D341Med (cell line): Measurements from ENCODE around the gene TTC16.
"Not testable (repeated sequence)": the region's sequence is repeated elsewhere in the genome, so short reads cannot be mapped to it uniquely, and the experiment has no call there.

Experiments
- DNase-seq: peaks from one replicate; pipeline ENCODE4 v3.0.0; 2012; ENCODE audit warnings: low spot score

TTC16 gene

DNA sequence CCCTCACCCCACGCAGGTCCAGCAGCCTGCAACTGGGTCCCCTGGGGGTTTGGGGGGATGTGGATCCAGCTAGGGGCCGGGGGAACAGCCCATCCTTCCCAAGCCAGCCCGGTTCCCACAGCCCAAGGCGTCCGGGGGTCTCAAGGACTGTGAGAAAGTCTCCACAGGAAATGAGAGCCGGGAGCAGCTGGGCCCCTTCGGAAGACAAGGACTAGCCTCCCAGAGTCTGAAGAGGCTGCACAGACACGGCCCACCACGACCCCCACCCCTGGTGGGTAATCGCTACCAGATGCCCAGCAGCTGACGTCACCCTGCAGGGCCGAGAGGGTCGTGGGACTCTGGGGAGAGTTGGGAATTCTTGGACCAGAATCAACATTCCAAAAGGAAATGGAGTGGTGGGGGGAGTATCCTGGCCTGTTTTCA lies 52.0 kb downstream of the TTC16 start:
- no peak for DNase-seq

DNA sequence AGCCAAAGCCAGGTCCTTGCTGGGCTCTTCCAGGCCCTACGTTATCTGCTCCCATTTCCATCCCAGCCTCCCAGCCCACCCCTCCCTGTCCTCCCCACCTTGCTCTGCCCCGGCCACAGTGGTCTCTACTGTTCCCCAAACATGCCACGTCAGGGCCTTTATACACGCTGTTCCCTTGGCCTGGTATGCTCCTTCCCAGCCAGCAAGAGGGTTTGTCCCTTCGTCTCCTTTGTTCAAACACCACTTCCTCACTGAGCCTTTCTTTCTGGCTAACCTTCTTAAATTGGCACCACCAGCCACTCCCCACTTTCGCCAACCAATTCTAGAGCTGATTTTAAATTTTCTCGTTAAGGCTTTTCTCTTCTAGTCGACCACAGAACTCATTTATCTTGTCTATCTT lies 52.8 kb downstream of the TTC16 start:
- DNase-seq = no peak

DNA sequence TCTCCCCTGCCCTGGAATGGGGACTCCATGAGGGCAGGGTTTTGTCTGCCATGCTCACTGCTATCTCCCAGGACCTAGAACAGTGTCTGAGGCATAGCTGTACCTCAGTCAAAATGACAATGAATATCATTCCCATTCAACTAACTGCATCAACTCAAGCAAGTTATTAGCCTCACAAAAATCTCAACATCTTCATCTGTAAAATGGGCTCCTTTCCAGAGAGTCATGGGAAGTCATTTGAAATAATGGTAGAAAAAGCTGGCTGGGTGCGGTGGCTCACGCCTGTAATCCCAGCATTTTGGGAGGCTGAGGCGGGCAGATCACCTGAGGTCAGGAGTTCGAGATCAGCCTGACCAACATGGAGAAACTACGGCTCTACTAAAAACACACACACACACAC lies 53.2 kb downstream of the TTC16 start:
- no peak for DNase-seq

DNA sequence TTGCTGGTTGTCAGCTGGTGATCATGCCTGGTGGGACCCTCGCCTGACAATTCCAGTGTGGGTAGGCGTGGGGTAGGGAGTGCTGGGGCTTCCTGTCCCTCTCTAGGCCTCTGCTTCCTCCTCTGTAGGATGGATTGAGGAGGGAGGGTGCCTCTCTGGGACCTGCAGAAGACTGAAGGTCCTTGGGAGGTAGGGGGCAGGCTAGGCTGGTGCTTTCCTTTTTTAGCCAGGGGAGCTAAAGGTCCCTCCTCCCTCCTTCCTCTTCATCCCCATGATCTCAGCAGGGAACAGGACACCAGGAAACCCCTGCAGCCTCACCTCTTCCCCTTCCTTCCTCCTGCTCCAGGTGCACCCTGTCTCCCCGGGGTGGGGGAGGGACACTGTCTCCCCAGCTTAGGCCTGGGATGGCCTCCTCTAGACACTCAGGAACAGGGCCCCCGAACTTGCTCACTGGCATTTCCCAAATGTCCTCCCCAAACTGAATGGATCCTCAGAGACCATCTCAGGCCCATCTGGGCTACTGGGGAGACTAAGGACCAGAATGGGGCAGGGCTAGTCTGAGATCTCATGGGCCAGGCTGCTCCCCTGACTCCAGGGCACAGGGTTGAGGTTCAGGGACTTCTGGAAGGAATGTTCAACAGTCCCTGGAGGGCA lies 54.2 kb downstream of the TTC16 start:
- DNase-seq = no peak

DNA sequence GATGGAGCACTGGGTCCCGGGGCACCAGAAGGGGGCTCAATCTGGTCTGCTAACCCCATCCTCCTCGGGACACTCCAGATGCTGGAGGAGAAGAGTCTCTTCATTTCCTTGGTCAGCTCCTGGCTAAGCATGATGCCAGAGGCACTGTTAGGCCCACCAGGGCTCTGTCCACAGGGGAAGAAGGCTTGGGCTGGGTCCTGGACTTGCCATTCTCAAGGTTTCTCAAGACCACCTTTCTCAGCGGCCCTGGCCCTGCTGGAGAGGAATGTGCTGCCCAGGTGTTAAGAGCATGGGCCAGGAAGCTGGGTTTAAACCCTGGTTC lies 54.7 kb downstream of the TTC16 start:
- no peak for DNase-seq

DNA sequence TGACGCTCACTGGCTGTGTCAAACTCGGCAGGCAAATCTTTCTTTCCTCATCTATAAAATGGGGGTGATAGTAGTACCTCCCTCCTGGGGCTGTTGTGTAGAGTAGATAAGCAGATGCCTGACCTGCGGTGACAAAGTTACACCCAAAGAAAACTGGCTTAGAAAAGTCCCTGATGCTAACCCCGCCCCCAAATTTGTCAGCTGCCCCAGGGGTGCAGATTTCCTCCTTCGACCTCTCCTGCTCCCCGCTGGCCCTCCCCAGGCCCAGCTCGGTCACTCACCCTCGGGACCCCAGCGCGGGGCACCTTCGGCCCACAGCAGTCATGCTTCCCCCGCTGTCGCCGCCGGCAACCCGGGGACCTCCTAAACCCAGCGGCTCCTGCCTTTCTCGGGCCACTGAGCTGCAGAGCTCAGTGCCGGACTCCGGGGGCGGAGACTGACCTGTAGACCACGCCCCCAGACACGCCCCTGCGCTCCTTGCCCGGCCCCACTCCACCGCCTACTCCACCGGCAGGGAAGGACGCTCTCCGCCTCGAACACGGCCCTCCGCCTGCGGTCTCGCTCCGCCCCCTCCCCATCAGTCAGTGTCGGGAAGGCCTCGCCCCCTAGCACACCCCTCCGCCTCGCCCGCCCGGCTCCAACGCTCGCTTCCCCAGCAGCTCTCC lies 55.2 kb downstream of the TTC16 start:
- peak; percentile 98 for DNase-seq

DNA sequence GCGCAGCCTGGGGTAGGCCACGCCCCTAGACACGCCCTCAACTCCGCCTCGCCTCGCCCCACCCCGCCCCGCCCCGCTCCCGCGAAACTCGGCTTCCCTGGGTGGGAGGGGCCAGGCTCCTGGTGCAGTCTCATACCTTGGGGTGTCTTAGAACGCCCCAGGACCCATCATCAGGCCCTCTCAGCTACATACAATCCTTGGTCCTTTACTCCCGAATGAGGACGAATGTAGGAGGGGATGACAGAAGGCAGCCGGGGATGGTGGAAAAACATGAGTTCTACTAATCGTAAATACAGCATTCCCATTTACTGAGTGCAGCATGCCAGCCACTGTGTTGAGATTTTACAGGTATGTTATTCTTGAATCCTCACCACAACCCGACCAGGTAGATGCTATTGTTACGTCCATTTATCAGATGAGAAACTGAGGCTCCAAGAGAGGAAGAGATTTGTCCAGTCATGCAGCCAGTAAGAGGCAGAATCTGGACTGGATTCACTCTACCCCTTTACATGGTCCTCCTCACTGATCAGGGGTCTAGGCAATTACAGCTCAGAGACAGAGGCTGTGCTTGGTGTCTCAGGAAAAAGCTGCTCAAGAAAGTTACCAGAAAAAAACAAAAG lies 55.8 kb downstream of the TTC16 start:
- no peak for DNase-seq

DNA sequence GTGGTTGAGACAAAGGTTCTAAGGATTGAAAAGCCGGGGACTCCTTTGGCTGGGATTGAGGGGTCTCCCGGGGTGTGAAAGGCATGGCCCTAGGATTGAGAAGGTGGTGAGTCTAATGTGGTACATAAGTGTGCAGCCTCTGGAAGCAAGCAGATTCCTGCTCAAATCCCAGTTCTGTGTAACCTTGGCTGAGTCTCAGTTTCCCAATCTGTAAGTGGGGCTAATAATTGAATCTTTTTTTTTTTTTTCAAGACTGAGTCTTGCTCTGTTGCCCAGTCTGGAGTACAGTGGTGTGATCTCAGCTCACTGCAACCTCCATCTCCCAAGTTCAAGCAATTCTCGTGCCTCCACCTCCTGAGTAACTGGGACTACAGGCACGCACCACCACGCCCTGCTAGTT lies 56.7 kb downstream of the TTC16 start:
- no peak for DNase-seq

DNA sequence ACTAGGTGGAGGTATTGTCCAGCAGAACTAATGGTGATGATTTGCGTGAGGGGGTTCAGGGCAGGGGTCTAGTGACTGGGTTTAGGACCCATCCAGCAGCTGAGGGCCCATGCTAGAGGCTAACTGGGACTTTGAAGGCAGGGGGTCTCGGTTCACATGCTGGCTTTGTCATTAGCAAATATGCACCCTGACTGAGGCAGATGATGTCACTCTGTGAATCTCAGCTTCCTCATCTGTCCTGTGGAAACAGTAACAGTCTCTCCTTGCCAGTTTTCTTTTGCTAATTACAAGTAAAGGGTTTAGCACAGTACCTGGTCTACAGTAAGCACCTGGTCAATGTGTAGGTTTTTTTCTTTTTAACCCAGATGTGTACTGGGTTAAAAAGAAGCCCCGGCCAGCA lies 57.4 kb downstream of the TTC16 start:
- no peak for DNase-seq

DNA sequence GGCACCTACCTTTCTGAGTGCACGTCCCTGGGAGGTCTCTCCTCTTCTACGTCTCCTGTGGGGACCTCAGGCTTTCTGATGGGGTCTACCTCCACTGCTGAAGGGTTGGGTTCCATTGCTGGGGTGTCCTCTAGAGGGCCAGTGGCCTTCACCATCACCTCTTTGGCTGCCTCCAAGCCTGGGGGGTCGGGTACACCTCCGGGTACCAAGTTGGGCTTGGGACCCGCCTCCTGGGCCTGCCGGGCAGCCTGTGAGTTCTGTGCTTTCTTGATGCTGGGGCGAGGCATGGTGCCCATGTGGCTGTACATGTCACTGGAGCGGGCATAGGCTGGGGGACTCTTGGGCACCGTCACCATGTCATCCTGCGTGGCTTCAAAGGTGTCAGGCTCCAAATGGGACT lies 58.1 kb downstream of the TTC16 start:
- DNase-seq = no peak

DNA sequence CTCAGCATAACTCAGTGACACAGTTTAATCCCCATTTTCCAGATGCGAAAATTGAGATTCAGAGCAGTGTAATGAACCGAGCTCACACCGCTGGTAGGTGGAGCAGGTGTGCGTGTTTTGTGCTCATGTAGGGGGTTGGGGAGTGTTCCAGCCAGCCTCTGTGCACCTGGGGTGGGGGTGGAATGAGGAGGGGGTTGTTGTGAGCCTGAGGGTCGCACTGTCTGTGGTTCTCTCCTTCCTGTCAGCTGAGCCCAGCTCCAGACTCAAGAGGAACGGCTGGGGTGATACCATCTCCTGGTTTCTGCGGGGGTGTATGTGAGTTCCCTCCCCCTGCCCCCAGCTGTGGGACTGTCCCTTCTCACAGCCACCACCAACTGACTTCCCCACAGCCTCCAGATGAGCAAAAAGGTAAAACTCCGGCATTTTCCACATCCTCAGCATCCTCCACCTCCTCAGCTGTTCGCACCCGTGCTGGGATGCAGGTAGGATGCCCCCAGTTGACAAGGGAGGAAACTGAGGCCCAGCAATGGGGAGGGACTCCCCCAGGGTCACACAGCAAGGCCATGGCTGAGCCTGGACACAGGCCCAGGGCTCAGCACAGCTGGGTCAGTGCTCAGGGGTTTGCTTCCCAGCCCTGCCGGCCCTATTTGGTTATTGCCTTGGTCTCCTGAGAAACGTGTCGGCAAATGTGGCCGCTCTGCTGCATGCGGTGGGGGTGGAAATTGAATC lies 60.5 kb downstream of the TTC16 start:
- no peak for DNase-seq

DNA sequence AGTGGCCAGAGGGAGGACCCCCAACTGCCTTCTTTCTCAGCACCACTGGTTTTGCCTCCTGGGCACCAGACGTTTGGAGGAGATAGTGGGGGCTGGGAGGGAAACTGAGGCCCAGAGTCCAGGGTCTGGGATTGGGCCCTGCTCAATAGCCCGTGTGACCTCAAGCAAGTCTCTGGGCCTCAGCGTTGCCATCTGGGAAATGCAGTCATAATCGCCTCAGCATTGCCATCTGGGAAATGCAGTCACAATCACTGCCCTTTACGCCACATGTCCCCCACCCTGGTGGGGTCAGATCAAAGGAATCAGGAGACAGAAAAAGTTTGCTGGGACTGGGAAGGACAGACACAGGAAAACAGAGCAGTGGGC lies 61.0 kb downstream of the TTC16 start:
- DNase-seq = no peak

DNA sequence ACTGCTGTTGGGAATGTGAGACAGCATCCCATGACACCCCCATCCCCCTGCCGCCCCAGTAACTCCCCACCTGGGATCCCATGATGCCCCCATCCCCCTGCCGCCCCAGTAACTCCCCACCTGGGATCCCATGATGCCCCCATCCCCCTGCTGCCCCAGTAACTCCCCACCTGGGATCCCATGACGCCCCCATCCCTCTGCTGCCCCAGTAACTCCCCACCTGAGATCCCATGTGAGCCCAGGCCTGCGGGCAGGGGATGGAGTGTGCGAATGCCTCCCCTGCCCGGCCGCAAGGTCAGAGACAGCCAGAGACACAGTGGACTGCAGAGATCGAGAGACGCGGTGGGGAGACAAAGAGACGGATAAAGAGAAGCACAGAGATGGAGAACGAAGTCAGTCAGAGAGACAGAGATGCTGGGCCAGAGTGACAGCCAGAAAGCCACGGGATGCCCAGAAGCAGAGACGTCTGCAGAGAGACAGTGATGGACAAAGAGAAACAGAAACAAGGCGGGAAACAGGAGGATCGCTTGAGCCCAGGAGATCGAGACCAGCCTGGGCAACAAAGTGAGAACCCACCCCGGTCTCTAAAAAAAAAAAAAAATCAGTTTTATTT lies 61.6 kb downstream of the TTC16 start:
- DNase-seq = no peak

DNA sequence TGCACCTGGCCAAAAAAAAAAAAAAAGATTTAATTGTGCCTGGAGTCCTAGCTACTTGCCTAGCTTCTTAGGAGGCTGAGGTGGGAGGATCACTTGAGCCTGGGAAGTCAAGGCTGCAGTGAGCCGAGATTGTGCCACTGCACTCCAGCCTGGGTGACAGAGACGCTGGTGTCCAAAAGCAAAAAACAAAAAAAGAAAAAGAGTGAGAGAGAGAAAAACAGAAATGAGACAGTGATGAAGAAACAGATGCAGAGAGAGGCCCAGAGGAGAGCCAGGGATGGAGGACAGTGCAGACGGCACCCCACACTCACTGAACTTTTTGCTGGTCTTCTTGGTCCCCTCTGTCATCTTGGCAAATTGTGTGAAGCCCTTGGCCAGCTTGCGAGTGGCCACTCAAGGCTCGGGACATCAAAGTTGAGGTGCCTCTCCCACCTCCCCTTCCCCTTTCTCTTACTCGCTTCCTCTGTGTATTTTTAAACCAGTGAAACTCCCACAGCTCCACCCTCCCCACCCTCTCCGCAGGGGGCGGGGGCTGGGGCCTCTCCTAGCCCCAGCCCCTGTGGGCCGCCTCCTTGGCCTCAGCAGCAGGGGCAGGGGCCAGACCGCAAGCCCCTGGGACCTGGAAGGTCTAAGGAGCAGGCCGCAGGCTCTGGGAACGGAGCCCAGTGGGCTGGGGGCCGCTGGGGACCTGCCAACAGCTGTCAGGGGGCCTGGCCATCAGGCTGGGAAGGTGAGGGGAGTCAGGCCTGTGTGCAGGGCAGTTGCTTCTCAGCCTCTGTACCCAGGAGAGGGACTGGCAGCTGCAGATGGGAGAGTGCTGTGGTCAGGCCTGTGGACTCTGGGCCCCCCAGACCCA lies 62.6 kb downstream of the TTC16 start, which contains the start of gene SH2D3C:
SH2D3C (minus strand) TSS at position 387 of the 856 bp plus-strand sequence; CDS start at position 348, 39 bp downstream.
- DNase-seq = no peak

DNA sequence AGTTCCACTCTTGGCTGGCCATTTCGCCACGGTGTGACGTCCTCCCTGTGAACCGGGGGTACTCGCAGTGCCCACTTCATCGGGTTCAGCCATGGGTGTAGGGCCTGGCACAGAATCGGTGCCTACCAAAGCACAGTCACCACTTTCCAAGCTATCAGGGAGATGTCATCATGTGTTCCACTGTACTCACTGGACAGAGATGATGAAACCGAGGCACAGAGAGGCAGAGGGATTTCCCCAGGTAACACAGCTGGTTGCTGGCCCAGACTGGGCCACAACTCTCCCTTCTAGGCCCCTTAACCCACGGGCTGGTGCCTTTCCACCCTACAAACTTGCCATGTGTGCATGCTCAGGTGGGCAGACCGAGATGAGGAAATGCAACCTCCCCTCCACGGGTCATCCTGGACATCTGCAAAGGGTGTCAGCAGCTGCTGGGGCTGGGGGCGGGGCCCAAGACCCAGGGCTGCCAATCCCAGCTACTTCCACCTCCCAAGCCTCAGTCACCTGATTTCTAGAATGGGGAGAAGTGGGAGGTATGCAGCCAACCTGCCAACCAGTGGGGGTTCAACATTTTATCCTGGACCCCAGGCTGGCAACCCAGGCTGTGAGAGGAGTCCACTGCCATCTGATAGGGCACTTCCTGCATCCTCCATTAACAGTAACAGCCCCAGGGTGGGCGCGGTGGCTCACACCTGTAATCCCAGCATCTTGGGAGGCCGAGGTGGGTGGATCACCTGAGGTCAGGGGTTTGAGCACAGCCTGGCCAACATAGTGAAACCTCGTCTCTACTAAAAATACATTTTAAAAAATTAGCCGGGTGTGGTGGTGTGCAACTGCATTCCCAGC lies 63.5 kb downstream of the TTC16 start:
- DNase-seq = no peak

DNA sequence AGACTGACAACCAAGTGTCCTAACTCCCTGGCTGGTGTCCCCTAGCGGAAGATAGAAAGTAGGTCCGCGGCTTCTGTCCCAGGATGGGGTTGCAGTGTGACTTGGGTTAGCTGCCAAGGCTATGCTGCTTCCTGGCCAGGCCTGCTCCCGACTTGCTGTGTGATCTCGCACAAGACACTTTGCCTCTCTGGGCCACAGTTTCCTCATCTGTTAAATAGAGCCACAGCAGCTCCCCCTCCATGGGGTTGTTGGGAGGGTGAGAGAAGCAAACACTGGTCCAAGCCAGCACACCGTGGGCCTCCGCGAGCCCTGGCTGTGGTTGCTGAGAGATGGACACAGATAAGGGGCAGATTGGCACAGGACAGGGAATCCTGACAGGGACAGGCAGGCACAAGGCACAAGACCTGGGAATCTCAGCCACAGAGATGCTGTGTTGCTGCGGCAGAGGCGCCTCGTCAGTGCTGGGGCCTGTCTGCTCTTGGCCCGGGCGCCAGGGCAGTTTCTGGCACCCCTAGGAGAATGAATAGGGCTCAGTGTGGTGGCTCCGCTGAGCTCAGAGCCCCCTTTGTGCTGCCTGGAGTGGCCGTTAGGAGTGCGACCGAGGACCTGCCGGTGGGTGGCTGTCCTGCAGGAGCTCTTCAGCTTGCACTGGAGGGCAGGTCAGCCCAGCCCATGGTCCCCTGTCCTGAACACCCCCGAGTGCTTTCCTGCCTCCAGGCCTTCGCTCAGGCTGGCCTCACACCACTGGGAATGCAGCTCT lies 64.4 kb downstream of the TTC16 start:
- DNase-seq = no peak

DNA sequence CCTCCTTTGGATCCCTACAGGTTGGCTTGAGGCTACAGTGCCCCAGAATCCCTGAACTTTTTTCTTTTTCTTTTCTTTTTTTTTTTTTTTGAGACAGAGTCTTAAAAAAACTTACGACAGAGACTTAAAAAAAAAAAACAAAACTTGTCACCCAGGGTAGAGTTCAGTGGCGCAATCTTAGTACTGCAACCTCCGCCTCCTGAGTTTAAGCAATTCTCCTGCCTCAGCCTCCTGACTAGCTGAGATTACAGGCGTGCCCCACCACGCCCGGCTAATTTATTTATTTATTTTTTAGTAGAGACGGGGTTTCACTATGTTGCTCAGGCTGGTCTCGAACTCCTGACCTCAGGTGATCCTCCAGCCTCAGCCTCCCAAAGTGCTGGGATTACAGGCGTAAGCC lies 65.0 kb downstream of the TTC16 start:
- not testable (repeated sequence) for DNase-seq
